Gastroesophageal sphincter (tissue), 3 donors: ENCODE measurements around the gene CAPS2.

ENCODE experiments used
- CTCF ChIP-seq, 4 experiments: fragments of 200-600 bp in 2 of 4; fragments of 450-650 bp in 2 of 4; sonication (generic) in 1 of 4; IDR thresholded peaks; one replicate each; pipeline ENCODE4 v1.5.1; 2017 to 2019; ENCODE audit warnings: antibody characterized with exemption in 4 of 4, mild to moderate bottlenecking in 2 of 4, moderate library complexity in 2 of 4
- EP300 ChIP-seq: sonication (generic); formaldehyde crosslinking; IDR thresholded peaks from one replicate; pipeline ENCODE4 v1.6.1; 2017; ENCODE audit warnings: antibody characterized with exemption, mild to moderate bottlenecking
- POLR2A ChIP-seq, 2 donors: fragments of 450-650 bp; IDR thresholded peaks; one replicate each; pipeline ENCODE4 v1.6.1; 2017; ENCODE audit warnings: antibody characterized with exemption in 2 of 2, mild to moderate bottlenecking in 2 of 2, moderate library complexity in 1 of 2
- POLR2AphosphoS5 ChIP-seq: sonication (generic); formaldehyde crosslinking; IDR thresholded peaks from one replicate; pipeline ENCODE4 v1.6.1; 2017; ENCODE audit warnings: antibody characterized with exemption

- TF ChIP-seq CTCF (IDR thresholded peaks at IDR 0.05) = no peak
- no peak for TF ChIP-seq POLR2A (IDR thresholded peaks at IDR 0.05)
- TF ChIP-seq POLR2AphosphoS5 = no peak
- no peak for TF ChIP-seq EP300
These were observed 14.6 kb downstream of the CAPS2 start for GRCh38 chr12:75315518-75315917.
